ENCODE measurements around the gene PDPK1.
"Not testable (repeated sequence)": the region's sequence is repeated elsewhere in the genome, so short reads cannot be mapped to it uniquely, and the experiment has no call there.

DNA sequence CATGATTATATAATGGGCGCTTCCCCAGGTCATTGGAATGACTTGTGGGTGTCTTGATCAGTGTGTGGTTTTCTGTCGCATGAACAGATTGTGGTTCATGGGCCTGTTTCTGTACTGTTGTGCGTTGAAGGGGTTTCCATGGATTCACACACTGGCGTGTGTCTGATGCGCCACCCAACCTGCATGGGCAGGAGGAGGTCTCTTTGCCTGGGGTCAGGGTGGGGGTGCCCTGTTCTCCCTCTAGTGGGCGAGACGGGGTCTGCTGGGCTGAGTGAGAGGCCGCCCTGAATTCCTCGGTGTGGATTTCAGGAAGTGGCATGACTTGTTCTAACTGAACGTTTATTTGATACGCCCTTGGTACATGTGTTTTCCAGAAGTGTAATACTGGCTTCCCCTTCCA, 42.3 kb downstream of the PDPK1 start:
- TF ChIP-seq POLR2A (IDR thresholded peaks at IDR 0.05; ENCODE audit: low read length); GATA1 (IDR thresholded peaks at IDR 0.05; ENCODE audit: low read depth, low read length): not testable (repeated sequence)

Data from erythroblast (primary cell).